COR-L47 (cell line): Measurements from ENCODE around the gene PLD5.
"Not testable (repeated sequence)": the region's sequence is repeated elsewhere in the genome, so short reads cannot be mapped to it uniquely, and the experiment has no call there.

ENCODE experiments used
- DNase-seq: peaks from one replicate; lab custom pipeline; 2025; lab: John Stamatoyannopoulos, UW

Gene PLD5

DNA sequence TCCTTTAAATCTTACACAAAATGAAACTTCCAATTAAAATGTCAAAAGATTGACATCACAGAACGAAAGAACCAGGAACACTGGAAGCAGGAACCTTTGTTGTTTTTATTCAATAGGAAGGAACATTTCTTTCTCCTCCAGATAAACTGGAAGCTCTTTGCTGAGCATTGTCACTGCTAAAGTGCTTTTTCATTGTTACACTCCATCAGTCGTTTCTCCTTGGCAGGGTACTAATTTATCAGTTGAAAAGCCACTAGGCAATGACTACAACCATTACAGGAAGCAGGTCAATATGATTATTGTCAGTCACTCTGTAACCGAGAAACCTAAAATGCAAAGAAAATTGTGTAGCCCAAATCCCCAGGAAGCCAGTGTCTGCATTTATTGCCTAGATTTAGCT lies 362.4 kb downstream of the PLD5 start:
- DNase-seq = no peak

- DNase-seq = no peak
These were observed 377.2 kb downstream of the PLD5 start for GRCh38 chr1:242147096-242147976.

DNA sequence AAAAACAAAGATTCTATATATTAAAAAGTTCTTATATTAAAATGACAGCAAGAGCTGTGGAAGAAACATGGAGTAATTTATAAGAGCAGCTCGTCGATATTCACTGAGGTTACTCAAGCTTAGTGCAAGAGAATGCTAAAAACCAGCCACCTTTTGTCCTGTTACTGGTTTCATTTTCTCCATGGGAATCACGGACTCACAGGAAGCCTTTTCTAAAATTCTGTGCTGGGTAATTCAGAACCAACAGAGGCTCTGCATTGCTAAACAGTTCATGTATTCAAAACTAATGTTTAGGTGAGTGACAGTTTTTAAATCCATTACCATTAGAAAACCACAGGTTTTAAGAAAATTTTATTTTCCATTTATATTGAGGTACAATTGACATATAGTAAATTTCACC lies 377.8 kb downstream of the PLD5 start:
- DNase-seq = no peak

GRCh38 chr1:242140836-242141235 lies 383.7 kb downstream of the PLD5 start:
- DNase-seq = no peak

- DNase-seq = no peak
These were observed 384.5 kb downstream of the PLD5 start for GRCh38 chr1:242139986-242140385.

- DNase-seq = no peak
These were observed 385.1 kb downstream of the PLD5 start for GRCh38 chr1:242139442-242139841.

- DNase-seq = no peak
These were observed 390.7 kb downstream of the PLD5 start for GRCh38 chr1:242133796-242134195.

DNA sequence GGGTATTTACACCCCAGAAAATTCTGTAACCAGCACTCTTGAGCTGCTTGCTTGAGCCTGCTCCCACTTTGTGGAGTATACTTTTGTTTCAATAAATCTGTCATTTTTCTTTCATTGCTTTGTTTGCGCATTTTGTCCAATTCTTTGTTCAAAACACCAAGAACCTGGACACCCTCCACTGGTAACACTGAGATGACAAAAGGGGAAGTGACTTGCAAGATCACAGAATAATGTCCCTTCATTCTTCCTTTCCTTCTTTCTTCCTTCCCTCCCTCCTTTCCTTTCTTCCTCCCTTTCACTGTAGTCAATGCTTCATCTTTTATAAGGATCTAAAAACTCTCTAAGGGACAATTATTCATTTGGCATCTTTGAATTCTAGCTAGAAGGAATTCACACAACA lies 391.1 kb downstream of the PLD5 start:
- DNase-seq = no peak

DNA sequence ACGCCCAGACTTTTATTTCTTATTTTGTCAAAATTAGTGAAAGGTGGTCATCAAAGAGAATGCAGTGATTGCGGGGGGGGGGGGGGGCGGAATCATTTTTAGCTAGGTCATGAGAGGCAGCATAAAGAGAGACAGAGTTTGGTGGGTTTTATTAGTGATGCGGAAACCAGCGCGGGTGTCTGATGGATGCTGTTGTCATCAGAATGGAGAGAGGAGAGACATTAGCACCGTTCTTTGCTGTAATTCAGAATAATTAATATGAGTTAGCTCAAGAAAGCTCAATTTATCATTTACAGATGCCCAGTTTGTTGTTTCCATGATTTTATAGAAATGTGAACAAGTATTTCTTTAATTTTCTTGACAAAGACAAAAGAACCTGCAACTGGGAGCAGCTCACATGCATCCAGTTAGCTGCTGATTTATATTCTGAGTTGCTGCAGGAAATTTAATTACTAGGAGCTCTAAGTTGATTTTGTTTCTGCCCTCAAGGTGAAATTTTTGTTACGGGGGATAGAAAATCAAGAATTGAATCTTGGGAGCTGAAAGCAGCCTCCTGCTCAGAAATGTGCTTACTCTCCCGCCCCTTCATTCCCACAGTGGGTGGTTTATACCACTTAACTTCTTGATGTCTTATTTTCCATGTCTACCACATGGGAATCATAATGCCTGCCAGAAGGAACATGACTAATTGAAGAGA lies 392.2 kb downstream of the PLD5 start:
- DNase-seq = no peak

- peak; percentile 25 for DNase-seq
These were observed 395.5 kb downstream of the PLD5 start for GRCh38 chr1:242128951-242129502.

GRCh38 chr1:242120432-242120831 lies 404.1 kb downstream of the PLD5 start:
- no peak for DNase-seq

- peak; percentile 62 for DNase-seq
These were observed 423.6 kb downstream of the PLD5 start for GRCh38 chr1:242100921-242101320.

GRCh38 chr1:242097283-242097682 lies 427.2 kb downstream of the PLD5 start:
- DNase-seq = not testable (repeated sequence)

- DNase-seq = no peak
These were observed 431.4 kb downstream of the PLD5 start for GRCh38 chr1:242093116-242093515.

- no peak for DNase-seq
These were observed 434.6 kb downstream of the PLD5 start for GRCh38 chr1:242089911-242090310.

GRCh38 chr1:242088875-242089274 lies 435.6 kb downstream of the PLD5 start:
- DNase-seq = no peak

GRCh38 chr1:242086706-242087105 lies 437.8 kb downstream of the PLD5 start:
- DNase-seq = no peak

GRCh38 chr1:242086093-242086492 lies 438.4 kb downstream of the PLD5 start:
- no peak for DNase-seq

- DNase-seq = no peak
These were observed 440.8 kb downstream of the PLD5 start for GRCh38 chr1:242083742-242084141.

- no peak for DNase-seq
These were observed 443.1 kb downstream of the PLD5 start for GRCh38 chr1:242081446-242081845.

- no peak for DNase-seq
These were observed 458.7 kb downstream of the PLD5 start for GRCh38 chr1:242065813-242066212.

- no peak for DNase-seq
These were observed 462.2 kb downstream of the PLD5 start for GRCh38 chr1:242062271-242062670.

DNA sequence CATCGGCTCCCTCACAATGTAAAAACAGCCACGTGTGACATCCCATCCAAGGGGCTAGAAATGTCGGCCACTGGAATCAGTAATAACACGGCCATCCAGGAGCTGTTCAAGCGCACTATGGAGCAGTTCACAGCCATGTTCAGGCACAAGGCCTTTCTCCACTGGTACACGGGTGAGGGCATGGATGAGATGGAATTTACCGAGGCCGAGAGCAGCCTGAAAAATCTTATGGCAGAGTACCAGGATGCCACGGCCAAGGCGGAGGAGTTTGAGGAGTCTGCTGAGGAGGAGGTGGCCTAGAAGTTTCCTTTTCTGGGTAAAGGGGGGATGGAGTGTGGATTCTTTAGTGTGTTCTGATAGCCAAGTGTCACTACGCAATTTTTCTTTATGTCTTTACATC lies 464.5 kb downstream of the PLD5 start:
- no peak for DNase-seq
